Measurements from ENCODE around the gene ELOA. TPM values are rescaled to one million over a fixed set of nuclear protein-coding genes. Genes with fewer than 3 reads are reported as not detected.

Gene ELOA
- total RNA-seq, 2 donors from 2014 or later: 25.5 to 27.5 TPM

DNA sequence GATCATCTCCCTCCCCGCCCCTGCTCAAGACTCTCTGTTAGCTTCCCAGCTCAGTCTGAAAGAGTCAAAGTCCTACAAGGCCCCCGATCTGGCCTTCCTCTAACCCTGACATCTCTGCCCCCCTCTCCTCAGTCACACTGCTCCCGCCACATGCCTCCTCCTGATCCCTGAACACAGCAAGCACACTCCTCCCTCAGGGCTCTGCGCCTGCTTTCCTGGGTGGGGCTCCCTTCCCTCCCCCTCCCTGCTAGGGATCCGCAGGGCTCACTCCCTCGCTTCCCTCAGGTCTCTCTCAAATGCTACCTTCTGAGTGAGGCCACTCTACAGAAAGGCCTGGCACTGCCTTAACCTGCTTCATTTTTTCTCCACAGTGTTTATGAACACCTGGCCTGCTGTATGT, 63.0 kb downstream of the ELOA start:
- DNase-seq (ENCODE audit: low spot score): no peak
- H3K27ac ChIP-seq: no peak overlapping the region
- peaks cover 13% of the 10 kb centered on the region for H3K36me3 ChIP-seq

DNA sequence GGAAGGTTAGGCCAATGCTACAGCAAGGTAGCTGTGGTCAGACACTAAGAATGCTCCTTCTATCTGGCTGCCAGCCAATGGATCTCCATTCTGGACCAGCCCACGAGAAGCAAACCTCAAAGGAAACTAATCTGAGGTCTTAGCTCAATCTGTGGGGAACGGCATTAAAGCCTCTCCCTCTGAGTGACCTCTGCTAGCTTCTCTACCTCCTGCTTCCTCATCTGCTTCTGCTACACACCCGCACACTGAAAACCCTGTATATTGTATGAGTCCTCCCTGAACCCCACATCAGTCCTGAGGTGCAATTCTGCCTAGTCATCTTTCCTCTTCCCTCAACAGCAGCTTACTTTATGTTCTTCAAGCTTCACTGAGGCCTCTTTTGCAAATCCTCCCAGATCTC, 64.2 kb downstream of the ELOA start:
- H3K27ac ChIP-seq: no peak overlapping the region

More for the DNA sequence above, 63.0 kb downstream of the ELOA start:
- Histone ChIP-seq H3K9me3 (no peaks in the 10 kb centered on the region), H3K4me3 (no peak overlapping the region), H3K4me1 (peaks cover 0 to 7% of the 10 kb centered on the region in 2 donors), H3K27me3 (no peaks in the 10 kb centered on the region)
- TF ChIP-seq, protein P1, sequence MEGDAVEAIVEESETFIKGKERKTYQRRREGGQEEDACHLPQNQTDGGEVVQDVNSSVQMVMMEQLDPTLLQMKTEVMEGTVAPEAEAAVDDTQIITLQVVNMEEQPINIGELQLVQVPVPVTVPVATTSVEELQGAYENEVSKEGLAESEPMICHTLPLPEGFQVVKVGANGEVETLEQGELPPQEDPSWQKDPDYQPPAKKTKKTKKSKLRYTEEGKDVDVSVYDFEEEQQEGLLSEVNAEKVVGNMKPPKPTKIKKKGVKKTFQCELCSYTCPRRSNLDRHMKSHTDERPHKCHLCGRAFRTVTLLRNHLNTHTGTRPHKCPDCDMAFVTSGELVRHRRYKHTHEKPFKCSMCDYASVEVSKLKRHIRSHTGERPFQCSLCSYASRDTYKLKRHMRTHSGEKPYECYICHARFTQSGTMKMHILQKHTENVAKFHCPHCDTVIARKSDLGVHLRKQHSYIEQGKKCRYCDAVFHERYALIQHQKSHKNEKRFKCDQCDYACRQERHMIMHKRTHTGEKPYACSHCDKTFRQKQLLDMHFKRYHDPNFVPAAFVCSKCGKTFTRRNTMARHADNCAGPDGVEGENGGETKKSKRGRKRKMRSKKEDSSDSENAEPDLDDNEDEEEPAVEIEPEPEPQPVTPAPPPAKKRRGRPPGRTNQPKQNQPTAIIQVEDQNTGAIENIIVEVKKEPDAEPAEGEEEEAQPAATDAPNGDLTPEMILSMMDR (IDR thresholded peaks at IDR 0.05): no peak

DNA sequence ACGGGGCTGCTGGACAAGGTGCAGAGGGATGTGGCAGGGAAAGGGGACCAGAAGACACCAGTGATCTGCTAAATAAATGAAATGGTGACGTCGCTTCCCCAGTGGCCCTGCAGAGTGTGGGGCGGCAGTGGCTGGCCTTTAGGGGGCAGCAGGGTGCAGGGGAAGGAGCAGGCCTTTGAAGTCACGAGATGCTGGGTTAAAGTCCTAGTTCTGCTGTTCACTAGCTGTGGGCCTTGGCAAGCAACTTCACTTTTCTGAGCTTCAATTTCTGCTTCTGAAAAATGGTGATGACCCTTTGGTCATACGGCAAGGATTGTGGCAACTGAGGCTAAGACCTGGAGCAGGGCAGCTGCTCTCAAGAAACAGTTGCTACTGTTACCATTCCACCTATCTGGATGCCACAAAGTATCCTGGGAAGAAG, 66.5 kb downstream of the ELOA start:
- Histone ChIP-seq H3K36me3 (peaks cover 38% of the 10 kb centered on the region), H3K4me3 (no peak overlapping the region), H3K27ac (peak overlapping the region in 1 of 2 donors; percentile 15), H3K9me3 (no peaks in the 10 kb centered on the region), H3K27me3 (no peaks in the 10 kb centered on the region), H3K4me1 (no peaks in the 10 kb centered on the region)
- peak; percentile 76 for DNase-seq (ENCODE audit: low spot score)
- TF ChIP-seq, protein P1 (IDR thresholded peaks at IDR 0.05): peak; percentile 56 to 80

More for the DNA sequence above, 64.2 kb downstream of the ELOA start:
- H3K36me3 ChIP-seq: peaks cover 17% of the 10 kb centered on the region
- no peaks in the 10 kb centered on the region for H3K9me3 ChIP-seq
- no peak overlapping the region for H3K4me3 ChIP-seq
- no peak for DNase-seq (ENCODE audit: low spot score)
- no peaks in the 10 kb centered on the region for H3K27me3 ChIP-seq
- TF ChIP-seq, protein P1 (IDR thresholded peaks at IDR 0.05): no peak
- no peaks in the 10 kb centered on the region for H3K4me1 ChIP-seq

DNA sequence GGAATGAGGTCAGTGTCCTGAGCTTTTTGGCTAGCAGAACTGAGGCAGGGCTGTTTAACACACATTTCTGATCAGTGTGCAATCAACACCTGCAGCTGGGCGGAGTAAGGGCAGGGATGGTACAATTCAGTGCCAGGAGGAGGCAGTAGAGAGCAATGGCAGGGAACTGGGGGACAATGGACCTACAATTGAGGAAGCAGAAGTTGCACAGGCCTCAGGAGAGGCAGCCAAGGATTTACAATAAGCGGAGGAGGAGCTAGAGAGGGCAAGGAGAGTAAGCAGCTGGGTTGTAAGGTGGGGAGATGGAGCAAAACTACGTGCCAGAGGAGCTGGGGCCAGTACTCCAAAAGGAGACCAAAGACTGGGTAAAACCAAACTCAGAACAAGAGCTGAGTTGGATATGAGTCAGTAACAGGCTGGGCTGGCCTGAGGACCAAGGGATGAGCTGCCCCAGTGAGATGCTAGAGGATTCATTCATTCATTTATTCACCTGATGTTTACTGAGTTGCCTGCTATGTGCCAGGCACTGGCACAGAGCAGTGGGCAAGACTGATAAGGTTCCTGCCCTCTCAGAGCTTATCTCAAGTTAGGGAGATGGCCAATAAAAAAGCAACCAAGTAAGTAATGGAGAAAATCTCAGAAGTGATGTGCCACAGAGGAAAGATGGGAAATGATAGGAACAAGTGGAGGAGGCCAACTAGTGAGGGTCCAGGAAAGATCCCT, 67.7 kb downstream of the ELOA start:
- Histone ChIP-seq H3K27ac (no peak overlapping the region), H3K27me3 (no peaks in the 10 kb centered on the region), H3K4me3 (no peak overlapping the region), H3K9me3 (no peaks in the 10 kb centered on the region), H3K4me1 (no peaks in the 10 kb centered on the region), H3K36me3 (peaks cover 40% of the 10 kb centered on the region)
- TF ChIP-seq, protein P1 (IDR thresholded peaks at IDR 0.05): peak; percentile 16 to 57
- DNase-seq (ENCODE audit: low spot score): no peak

Other genes with a start within 250 kb of the ELOA start
- gene E2F2, start 212.2 kb upstream of the ELOA start, total RNA-seq: under 1 TPM; 0.20 to 0.33 TPM
- 100 to 1,000 TPM; 145 to 357 TPM for gene ID3, start 184.0 kb upstream of the ELOA start, total RNA-seq
- 100 to 1,000 TPM; 391 to 585 TPM for gene RPL11, start 51.7 kb upstream of the ELOA start, total RNA-seq
- 10 to 100 TPM; 30.3 to 39.6 TPM for gene PITHD1, start 34.9 kb downstream of the ELOA start, total RNA-seq
- 10 to 100 TPM; 29.7 to 54.3 TPM for gene LYPLA2, start 47.7 kb downstream of the ELOA start, total RNA-seq
- 1 to 10 TPM; 5.5 to 8.8 TPM for gene GALE, start 57.3 kb downstream of the ELOA start, total RNA-seq
- 10 to 100 TPM; 22.4 to 26.3 TPM for gene HMGCL, start 82.0 kb downstream of the ELOA start, total RNA-seq
- 10 to 100 TPM; 17.0 to 21.0 TPM for gene FUCA1, start 124.8 kb downstream of the ELOA start, total RNA-seq
- under 1 TPM in 1 of 2 donors, not detected in 1; 0.04 TPM for gene CNR2, start 169.9 kb downstream of the ELOA start, total RNA-seq
- gene PNRC2, start 216.4 kb downstream of the ELOA start, total RNA-seq: 100 to 1,000 TPM in 1 of 2 donors, 10 to 100 TPM in 1; 92.3 to 105 TPM
- gene SRSF10, start 236.9 kb downstream of the ELOA start, total RNA-seq: 10 to 100 TPM; 38.6 to 43.1 TPM

Data from right atrium auricular region (tissue), 2 donors.